DND-41 (cell line): ENCODE data around the gene FUT3.

Experiments
- EZH2 ChIP-seq: IDR thresholded peaks from 3 replicates; pipeline ENCODE4 v1.6.1; 2012; ENCODE audit warnings: borderline replicate concordance, low read depth, mild to moderate bottlenecking, moderate library complexity, low read length, inconsistent platforms; ENCODE audit not compliant: severe bottlenecking
- TF ChIP-seq, protein P1 (sequence below): IDR thresholded peaks from 2 replicates; pipeline ENCODE4 v1.5.1; 2012; ENCODE audit warnings: borderline replicate concordance, low read length, moderate library complexity, mild to moderate bottlenecking; ENCODE audit not compliant: poor library complexity, severe bottlenecking; ENCODE audit errors: extremely low read depth

DNA sequence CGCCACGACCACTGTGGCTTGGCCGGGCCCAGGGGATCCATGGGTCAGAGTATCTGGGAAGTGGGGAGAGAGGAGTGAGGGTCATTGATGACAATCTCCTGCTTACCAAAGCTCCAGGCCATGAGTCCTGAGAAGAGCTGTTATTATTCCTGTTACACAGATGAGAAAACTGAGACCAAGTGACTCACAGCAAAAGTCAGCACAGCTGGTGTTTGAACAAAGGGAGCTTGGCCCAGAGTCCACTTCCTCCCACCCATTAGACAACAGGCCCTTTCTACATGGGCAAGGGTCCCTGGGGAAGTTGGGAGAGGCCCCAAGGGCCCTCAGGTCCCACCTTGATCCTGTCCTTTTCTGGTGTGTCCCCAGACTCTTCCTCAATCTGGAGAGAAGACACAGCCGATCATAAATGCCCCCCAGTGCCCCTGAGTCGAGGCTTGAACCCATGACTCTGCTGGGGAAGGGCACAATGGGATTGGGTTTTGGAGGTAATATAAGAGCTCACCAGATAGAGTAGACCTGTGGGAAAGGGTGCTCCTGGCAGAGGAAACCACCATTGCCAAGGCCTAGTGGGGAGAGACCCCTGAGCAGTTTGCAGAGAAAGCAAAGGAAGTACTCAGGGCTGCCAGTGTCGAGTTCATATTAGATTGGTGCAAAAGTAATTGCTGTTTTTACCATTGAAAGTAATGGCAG, 18.6 kb downstream of the FUT3 start:
- TF ChIP-seq, protein P1, sequence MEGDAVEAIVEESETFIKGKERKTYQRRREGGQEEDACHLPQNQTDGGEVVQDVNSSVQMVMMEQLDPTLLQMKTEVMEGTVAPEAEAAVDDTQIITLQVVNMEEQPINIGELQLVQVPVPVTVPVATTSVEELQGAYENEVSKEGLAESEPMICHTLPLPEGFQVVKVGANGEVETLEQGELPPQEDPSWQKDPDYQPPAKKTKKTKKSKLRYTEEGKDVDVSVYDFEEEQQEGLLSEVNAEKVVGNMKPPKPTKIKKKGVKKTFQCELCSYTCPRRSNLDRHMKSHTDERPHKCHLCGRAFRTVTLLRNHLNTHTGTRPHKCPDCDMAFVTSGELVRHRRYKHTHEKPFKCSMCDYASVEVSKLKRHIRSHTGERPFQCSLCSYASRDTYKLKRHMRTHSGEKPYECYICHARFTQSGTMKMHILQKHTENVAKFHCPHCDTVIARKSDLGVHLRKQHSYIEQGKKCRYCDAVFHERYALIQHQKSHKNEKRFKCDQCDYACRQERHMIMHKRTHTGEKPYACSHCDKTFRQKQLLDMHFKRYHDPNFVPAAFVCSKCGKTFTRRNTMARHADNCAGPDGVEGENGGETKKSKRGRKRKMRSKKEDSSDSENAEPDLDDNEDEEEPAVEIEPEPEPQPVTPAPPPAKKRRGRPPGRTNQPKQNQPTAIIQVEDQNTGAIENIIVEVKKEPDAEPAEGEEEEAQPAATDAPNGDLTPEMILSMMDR, result no peak
- TF ChIP-seq EZH2, result no peak
